Body of pancreas (tissue), 4 donors: Measurements from ENCODE around the gene TAF13. TPM values are rescaled to one million over a fixed set of nuclear protein-coding genes. Genes with fewer than 3 reads are reported as not detected.

Experiments
- ATAC-seq: fragments of 150-250 bp; one replicate; pipeline ENCODE4 v1.9.1; 2016
- DNase-seq, 4 donors: peaks; one replicate each; pipeline ENCODE4 v3.0.0-alpha.2; 2019
- H3K27ac ChIP-seq, 4 donors: fragments of 200-600 bp; sonication (generic); 1 replicate in 3 of 4; 2 replicates in 1 of 4; pipeline versions ENCODE4 v1.5.1 to v1.6.1; 2016 to 2019; ENCODE audit warnings: mild to moderate bottlenecking in 1 of 4, mixed read lengths in 1 of 4, moderate library complexity in 1 of 4
- H3K27me3 ChIP-seq, 2 donors: fragments of 200-600 bp; sonication (generic); one replicate each; pipeline ENCODE4 v1.6.0; 2016; ENCODE audit warnings: mild to moderate bottlenecking in 1 of 2
- H3K36me3 ChIP-seq, 2 donors: fragments of 200-600 bp; sonication (generic); replicated peaks in 1 of 2; 2 replicates each; pipeline ENCODE4 v1.5.1; 2016; ENCODE audit warnings: low read depth in 2 of 2; ENCODE audit not compliant: insufficient read depth in 1 of 2
- H3K4me1 ChIP-seq: fragments of 200-600 bp; sonication (generic); one replicate; pipeline ENCODE4 v1.6.0; 2016
- H3K4me3 ChIP-seq, 2 donors: fragments of 200-600 bp; sonication (generic); 1 replicate in 1 of 2; 2 replicates in 1 of 2; pipeline ENCODE4 v1.5.1; 2016 to 2019
- H3K9me3 ChIP-seq, 3 donors: fragments of 200-600 bp; sonication (generic); 1 replicate in 2 of 3; 2 replicates in 1 of 3; pipeline ENCODE4 v1.5.1; 2016
- POLR2A ChIP-seq, 3 donors: fragments of 450-650 bp; IDR thresholded peaks; one replicate each; pipeline ENCODE4 v1.6.1; 2016; ENCODE audit warnings: antibody characterized with exemption in 3 of 3, mild to moderate bottlenecking in 2 of 3
- whole genome bisulfite sequencing, 2 donors: methylation state at CpG; one replicate each; pipeline ENCODE4 v1.1.5; 2017; 5-methylcytosine and 5-hydroxymethylcytosine counted together
- intact Hi-C: fragments of 100-400 bp; cut with DNase I; formaldehyde crosslinking; loops from one replicate; pipeline ENCODE4 v1.15.1; 2023
- total RNA-seq, 2 donors: library from RNA; depleted of rRNA; stranded (reverse); fragments of >200 nt; gene quantifications; one replicate each; pipeline ENCODE4 v1.1.0, GENCODE V29; 2016
- TF ChIP-seq, protein P1 (sequence below), 7 experiments: fragments of 450-650 bp in 4 of 7; fragments of 200-600 bp in 3 of 7; sonication (generic) in 3 of 7; IDR thresholded peaks; one replicate each; pipeline ENCODE4 v1.5.1; 2016 to 2019; ENCODE audit warnings: antibody characterized with exemption in 7 of 7

TAF13 gene
- total RNA-seq, 2 donors from 2014 or later: 5.9 to 18.4 TPM

DNA sequence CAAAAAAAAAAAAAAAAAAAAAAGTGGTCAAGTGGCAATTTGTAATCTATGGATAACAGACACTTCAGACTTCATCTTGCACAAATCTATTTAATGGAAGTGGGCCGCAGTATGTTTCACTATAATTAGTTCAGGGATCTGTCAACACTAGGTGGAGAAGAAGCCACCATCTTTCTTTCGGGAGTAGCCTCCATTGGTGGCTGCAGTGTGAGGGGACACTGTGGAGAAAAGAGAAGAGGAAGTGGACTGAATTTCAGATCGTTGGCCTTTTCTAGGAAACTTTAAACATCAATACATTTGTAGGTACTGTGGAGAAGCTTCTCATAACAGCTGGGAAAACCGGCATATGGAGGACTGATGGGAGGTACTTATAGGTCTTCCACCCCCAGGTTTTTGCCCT lies 30.1 kb upstream of the TAF13 start:
- H3K27me3 ChIP-seq: no peaks in the 10 kb centered on the region
- intact Hi-C loops: loop anchor here (10.0 kb wide), 1 partner anchor 89 kb away; no protein-coding TSS in a partner anchor
- 57 to 58% methylated on average over 4 of the region's 4 CpGs for WGBS, 2 donors
- no peak for TF ChIP-seq POLR2A (IDR thresholded peaks at IDR 0.05)
- no peaks in the 10 kb centered on the region for H3K36me3 ChIP-seq
- no peak overlapping the region for H3K4me3 ChIP-seq
- ATAC-seq: no peak
- peaks cover 13% of the 10 kb centered on the region for H3K4me1 ChIP-seq
- H3K9me3 ChIP-seq: no peaks in the 10 kb centered on the region
- no peak for DNase-seq
- H3K27ac ChIP-seq: no peak overlapping the region

DNA sequence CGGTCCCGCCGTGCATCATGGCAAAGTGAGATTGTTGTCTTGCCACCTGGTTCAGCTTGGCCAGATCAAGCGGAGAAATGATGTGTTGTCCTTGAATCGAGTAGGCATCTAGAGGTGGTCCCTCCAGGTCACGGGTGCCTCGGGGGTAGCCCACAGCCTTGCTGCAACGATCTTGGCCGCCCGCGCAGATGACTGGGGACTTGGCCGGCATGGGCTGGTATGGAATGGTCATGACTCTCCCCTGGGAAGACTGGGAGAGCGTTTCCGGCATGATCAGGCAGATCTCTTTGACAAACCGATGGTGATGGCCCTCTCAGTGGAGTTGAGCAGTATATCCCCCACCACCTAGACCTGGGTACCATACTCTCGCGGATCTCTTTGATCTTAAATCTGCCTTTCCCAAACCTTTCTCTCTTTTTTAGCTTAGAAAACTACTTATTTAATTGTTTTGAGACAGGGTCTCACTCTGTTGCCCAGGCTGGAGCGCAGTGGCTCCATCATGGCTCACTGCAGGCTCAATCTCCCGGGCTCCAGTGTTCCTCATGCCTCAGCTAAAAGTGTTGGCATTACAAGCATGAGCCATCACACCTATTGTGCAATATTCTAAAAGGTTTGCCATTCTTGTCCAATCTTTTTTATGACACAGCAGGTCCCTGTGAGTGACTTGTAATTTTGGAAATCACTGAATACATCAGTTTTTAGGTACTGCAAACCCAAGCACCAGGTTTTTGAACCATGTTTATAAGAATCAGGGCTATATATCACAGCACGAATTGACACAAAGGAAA lies 28.8 kb upstream of the TAF13 start:
- Histone ChIP-seq H3K27ac (no peak overlapping the region), H3K4me3 (no peak overlapping the region), H3K4me1 (peaks cover 16% of the 10 kb centered on the region), H3K36me3 (no peaks in the 10 kb centered on the region), H3K27me3 (no peaks in the 10 kb centered on the region), H3K9me3 (no peaks in the 10 kb centered on the region)
- DNase-seq (no peak), ATAC-seq (no peak)
- TF ChIP-seq POLR2A (IDR thresholded peaks at IDR 0.05): no peak
- TF ChIP-seq, protein P1, sequence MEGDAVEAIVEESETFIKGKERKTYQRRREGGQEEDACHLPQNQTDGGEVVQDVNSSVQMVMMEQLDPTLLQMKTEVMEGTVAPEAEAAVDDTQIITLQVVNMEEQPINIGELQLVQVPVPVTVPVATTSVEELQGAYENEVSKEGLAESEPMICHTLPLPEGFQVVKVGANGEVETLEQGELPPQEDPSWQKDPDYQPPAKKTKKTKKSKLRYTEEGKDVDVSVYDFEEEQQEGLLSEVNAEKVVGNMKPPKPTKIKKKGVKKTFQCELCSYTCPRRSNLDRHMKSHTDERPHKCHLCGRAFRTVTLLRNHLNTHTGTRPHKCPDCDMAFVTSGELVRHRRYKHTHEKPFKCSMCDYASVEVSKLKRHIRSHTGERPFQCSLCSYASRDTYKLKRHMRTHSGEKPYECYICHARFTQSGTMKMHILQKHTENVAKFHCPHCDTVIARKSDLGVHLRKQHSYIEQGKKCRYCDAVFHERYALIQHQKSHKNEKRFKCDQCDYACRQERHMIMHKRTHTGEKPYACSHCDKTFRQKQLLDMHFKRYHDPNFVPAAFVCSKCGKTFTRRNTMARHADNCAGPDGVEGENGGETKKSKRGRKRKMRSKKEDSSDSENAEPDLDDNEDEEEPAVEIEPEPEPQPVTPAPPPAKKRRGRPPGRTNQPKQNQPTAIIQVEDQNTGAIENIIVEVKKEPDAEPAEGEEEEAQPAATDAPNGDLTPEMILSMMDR (IDR thresholded peaks at IDR 0.05): no peak
- intact Hi-C loops: loop anchor here (10.0 kb wide), 1 partner anchor 90 kb away; no protein-coding TSS in a partner anchor
- WGBS, 2 donors: 87 to 89% methylated on average over 14 to 20 of the region's 20 CpGs

DNA sequence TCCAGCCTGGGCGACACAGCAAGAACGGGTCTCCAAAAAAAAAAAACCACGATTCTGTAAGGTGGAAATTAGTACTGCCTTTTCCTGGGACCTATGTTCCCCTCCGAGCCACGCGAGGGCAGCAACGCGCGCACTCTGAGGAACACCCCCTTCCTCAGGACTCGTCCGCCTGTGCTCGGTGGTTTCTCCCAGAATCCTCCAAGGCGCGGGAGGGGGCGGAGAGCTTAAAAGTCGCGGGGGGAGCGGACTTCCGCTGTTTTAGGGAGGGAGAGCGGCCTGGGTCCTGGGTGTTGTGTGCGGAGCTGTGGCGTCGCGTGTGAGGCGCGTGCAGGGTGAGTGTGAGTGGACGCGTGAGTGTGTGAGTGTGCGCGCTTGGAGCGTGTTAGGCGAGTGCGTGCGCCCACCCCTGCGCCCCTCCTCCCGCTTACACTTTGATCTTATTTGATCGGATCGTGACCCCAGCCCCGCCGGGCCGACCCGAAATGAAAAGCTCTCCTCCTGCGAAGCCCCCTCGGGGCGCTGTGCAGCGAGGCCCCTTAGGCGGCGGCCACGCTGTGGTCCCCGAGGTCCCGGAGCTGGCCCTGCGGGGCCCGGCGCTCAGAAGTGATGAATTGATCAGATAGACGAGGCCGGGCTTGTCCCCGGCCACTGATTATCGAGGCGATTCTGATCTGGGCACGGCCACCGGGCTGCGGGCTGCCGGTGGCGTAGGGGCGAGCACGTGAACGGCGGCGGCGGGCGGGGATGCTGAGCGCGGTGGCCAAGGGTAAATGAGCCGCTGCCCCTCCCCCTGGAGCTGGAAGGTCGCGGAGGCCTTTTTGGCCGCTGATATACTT lies 24.4 kb upstream of the TAF13 start:
- peaks cover 18% of the 10 kb centered on the region for H3K4me1 ChIP-seq
- DNase-seq (peak; percentile 96 to 97 (median 96)), ATAC-seq (peak; percentile 98)
- no peaks in the 10 kb centered on the region for H3K9me3 ChIP-seq
- peak; percentile 90 to 99 (median 98) for TF ChIP-seq POLR2A (IDR thresholded peaks at IDR 0.05)
- TF ChIP-seq, protein P1 (IDR thresholded peaks at IDR 0.05): peak; percentile 74 to 97 (median 90)
- intact Hi-C loops: loop anchor here (10.0 kb wide), 1 partner anchor 95 kb away; no protein-coding TSS in a partner anchor
- H3K36me3 ChIP-seq: no peaks in the 10 kb centered on the region
- no peaks in the 10 kb centered on the region for H3K27me3 ChIP-seq
- H3K4me3 ChIP-seq: peak overlapping the region; percentile 75 to 90
- peak overlapping the region; percentile 86 to 90 (median 86) for H3K27ac ChIP-seq
- WGBS, 2 donors: 0% methylated on average over 37 to 73 of the region's 77 CpGs

DNA sequence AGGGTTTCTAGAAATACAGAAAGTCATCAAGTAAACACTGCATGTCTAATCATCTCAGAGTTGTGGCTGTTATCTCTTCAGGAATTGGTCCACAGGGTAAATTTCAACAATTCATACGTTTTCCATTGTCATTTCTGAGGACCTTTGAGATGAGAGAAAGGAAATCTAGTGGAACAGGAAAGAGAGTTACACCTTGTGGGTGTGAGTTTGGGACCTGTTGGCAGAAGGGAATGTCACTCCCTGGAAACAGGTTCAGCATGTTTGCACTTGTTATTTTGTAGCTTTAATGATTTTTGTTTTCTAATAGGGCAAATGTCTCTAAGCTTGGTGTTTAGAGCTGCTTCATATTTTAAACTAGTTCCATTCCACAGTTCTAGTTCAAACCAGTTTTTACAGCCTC lies 20.3 kb upstream of the TAF13 start:
- intact Hi-C loops: no loop called here
- H3K36me3 ChIP-seq: peaks cover 0 to 3% of the 10 kb centered on the region in 2 donors
- WGBS, 2 donors: 0 to 16% methylated on average over 1 of the region's 1 CpG

More for the DNA sequence above, 20.3 kb upstream of the TAF13 start:
- Histone ChIP-seq H3K27ac (no peak overlapping the region), H3K9me3 (no peaks in the 10 kb centered on the region), H3K27me3 (no peaks in the 10 kb centered on the region), H3K4me1 (peaks cover 24% of the 10 kb centered on the region), H3K4me3 (no peak overlapping the region)
- no peak for TF ChIP-seq POLR2A (IDR thresholded peaks at IDR 0.05)
- TF ChIP-seq, protein P1 (IDR thresholded peaks at IDR 0.05): no peak
- no peak for ATAC-seq
- DNase-seq: no peak
